Chondrocyte (in vitro differentiated cells): ENCODE data around the gene TRIM63. TPM values are rescaled to one million over a fixed set of nuclear protein-coding genes. Genes with fewer than 3 reads are reported as not detected.

Experiments
- DNase-seq: peaks from one replicate; pipeline ENCODE4 v3.0.0; 2021; ENCODE audit warnings: mixed read lengths, low spot score
- H3K27ac Mint-ChIP-seq: one replicate; pipeline ENCODE4 v1.8.0; 2021; ENCODE audit warnings: mild to moderate bottlenecking, moderate library complexity, mixed read lengths; ENCODE audit not compliant: unreplicated experiment
- H3K27me3 Mint-ChIP-seq: 2 replicates; pipeline ENCODE4 v1.8.0; 2021; ENCODE audit warnings: low read depth, mixed read lengths
- H3K36me3 Mint-ChIP-seq: 2 replicates; pipeline ENCODE4 v1.8.0; 2021; ENCODE audit warnings: low read depth, mixed read lengths
- H3K4me1 Mint-ChIP-seq: 2 replicates; pipeline ENCODE4 v1.8.0; 2021; ENCODE audit warnings: low read depth, mild to moderate bottlenecking, mixed read lengths
- H3K4me3 Mint-ChIP-seq: one replicate; pipeline ENCODE4 v1.8.0; 2021; ENCODE audit warnings: mild to moderate bottlenecking, moderate library complexity, mixed read lengths; ENCODE audit not compliant: unreplicated experiment
- H3K9me3 Mint-ChIP-seq: 2 replicates; pipeline ENCODE4 v1.8.0; 2021; ENCODE audit warnings: low read depth, mixed read lengths
- total RNA-seq: library from RNA; stranded (reverse); gene quantifications from 3 replicates; pipeline ENCODE4 v1.2.1, GENCODE V29; 2021
- TF ChIP-seq, protein P1 (sequence below): fragments of 200-600 bp; sonication (generic); IDR thresholded peaks from 2 replicates; pipeline ENCODE4 v1.5.0; 2021; ENCODE audit warnings: antibody characterized with exemption, mild to moderate bottlenecking, moderate library complexity

The TRIM63 gene
- total RNA-seq, 1 donor from 2014 or later = 0.70 TPM

GRCh38 chr1:26041978-26042377, 25.5 kb downstream of the TRIM63 start:
- Mint-ChIP-seq H3K27ac (no peak overlapping the region), H3K36me3 (no peaks in the 10 kb centered on the region), H3K4me1 (peaks cover 7% of the 10 kb centered on the region), H3K4me3 (no peak overlapping the region), H3K9me3 (no peaks in the 10 kb centered on the region), H3K27me3 (peaks cover 24% of the 10 kb centered on the region)
- TF ChIP-seq, protein P1, sequence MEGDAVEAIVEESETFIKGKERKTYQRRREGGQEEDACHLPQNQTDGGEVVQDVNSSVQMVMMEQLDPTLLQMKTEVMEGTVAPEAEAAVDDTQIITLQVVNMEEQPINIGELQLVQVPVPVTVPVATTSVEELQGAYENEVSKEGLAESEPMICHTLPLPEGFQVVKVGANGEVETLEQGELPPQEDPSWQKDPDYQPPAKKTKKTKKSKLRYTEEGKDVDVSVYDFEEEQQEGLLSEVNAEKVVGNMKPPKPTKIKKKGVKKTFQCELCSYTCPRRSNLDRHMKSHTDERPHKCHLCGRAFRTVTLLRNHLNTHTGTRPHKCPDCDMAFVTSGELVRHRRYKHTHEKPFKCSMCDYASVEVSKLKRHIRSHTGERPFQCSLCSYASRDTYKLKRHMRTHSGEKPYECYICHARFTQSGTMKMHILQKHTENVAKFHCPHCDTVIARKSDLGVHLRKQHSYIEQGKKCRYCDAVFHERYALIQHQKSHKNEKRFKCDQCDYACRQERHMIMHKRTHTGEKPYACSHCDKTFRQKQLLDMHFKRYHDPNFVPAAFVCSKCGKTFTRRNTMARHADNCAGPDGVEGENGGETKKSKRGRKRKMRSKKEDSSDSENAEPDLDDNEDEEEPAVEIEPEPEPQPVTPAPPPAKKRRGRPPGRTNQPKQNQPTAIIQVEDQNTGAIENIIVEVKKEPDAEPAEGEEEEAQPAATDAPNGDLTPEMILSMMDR = no peak
- DNase-seq = no peak

- TF ChIP-seq, protein P1 = no peak
- Mint-ChIP-seq H3K4me1 (peaks cover 8% of the 10 kb centered on the region), H3K4me3 (no peak overlapping the region), H3K27me3 (peaks cover 19% of the 10 kb centered on the region), H3K27ac (no peak overlapping the region), H3K9me3 (no peaks in the 10 kb centered on the region), H3K36me3 (no peaks in the 10 kb centered on the region)
- no peak for DNase-seq
Observed at GRCh38 chr1:26041401-26041800, 26.0 kb downstream of the TRIM63 start.

GRCh38 chr1:26038904-26039303, 28.5 kb downstream of the TRIM63 start:
- Mint-ChIP-seq H3K27me3 (peaks cover 5% of the 10 kb centered on the region), H3K4me1 (peaks cover 18% of the 10 kb centered on the region), H3K9me3 (no peaks in the 10 kb centered on the region), H3K4me3 (no peak overlapping the region), H3K27ac (no peak overlapping the region), H3K36me3 (no peaks in the 10 kb centered on the region)
- TF ChIP-seq, protein P1 = no peak
- no peak for DNase-seq

- H3K36me3 Mint-ChIP-seq = no peaks in the 10 kb centered on the region
- peaks cover 18% of the 10 kb centered on the region for H3K4me1 Mint-ChIP-seq
- no peaks in the 10 kb centered on the region for H3K9me3 Mint-ChIP-seq
- DNase-seq = no peak
- H3K27ac Mint-ChIP-seq = no peak overlapping the region
- TF ChIP-seq, protein P1 = no peak
- no peak overlapping the region for H3K4me3 Mint-ChIP-seq
- peaks cover 4% of the 10 kb centered on the region for H3K27me3 Mint-ChIP-seq
Observed at GRCh38 chr1:26038477-26038876, 29.0 kb downstream of the TRIM63 start.

DNA sequence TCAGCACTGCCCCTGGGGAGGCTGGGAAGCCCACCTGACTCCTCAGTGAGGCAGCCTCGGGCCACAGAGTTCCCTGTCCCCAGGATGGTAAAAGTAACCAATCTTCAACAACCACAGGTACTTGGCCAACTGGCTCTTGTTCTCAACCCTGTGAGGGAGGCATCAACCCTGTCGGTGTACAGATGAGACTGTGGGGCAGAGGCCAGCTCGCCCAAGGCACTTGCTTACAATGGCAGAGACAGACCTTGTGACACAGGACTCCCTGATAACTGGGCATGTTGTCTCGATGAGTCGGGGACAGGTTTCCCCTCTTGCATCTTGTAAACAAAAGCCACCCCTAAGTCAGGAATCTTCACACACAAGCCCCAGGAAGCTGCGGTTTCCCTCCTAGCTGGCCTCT, 29.5 kb downstream of the TRIM63 start:
- TF ChIP-seq, protein P1 = no peak
- H3K9me3 Mint-ChIP-seq = no peaks in the 10 kb centered on the region
- H3K4me1 Mint-ChIP-seq = peaks cover 18% of the 10 kb centered on the region
- H3K4me3 Mint-ChIP-seq = no peak overlapping the region
- no peaks in the 10 kb centered on the region for H3K36me3 Mint-ChIP-seq
- DNase-seq = no peak
- H3K27me3 Mint-ChIP-seq = peaks cover 4% of the 10 kb centered on the region
- no peak overlapping the region for H3K27ac Mint-ChIP-seq
